H9 (cell line): ENCODE data around the gene CROCC2. TPM values are rescaled to one million over a fixed set of nuclear protein-coding genes. Genes with fewer than 3 reads are reported as not detected.

ENCODE experiments used
- DNase-seq: peaks from one replicate; pipeline ENCODE4 v3.0.0-alpha.2; 2017
- H2AFZ ChIP-seq: one replicate; pipeline ENCODE4 v1.6.1; 2013; ENCODE audit warnings: mild to moderate bottlenecking, low read length, control low read depth, moderate library complexity
- H2AK5ac ChIP-seq: 2 replicates; pipeline ENCODE4 v1.6.1; 2013; ENCODE audit warnings: low read length, control low read depth, mixed read lengths; ENCODE audit not compliant: insufficient read length
- H2BK120ac ChIP-seq: one replicate; pipeline ENCODE4 v1.6.1; 2013; ENCODE audit warnings: low read depth, mild to moderate bottlenecking, low read length, control low read depth, inconsistent platforms; ENCODE audit not compliant: poor library complexity, severe bottlenecking
- H2BK12ac ChIP-seq: 2 replicates; pipeline ENCODE4 v1.6.1; 2013; ENCODE audit warnings: low read length, control low read depth, mixed read lengths, low read depth; ENCODE audit not compliant: insufficient read length
- H2BK15ac ChIP-seq: 2 replicates; pipeline ENCODE4 v1.6.1; 2013; ENCODE audit warnings: low read depth, low read length, control low read depth
- H2BK20ac ChIP-seq: one replicate; pipeline ENCODE4 v1.6.1; 2013; ENCODE audit warnings: low read depth, mild to moderate bottlenecking, low read length, control low read depth, inconsistent platforms; ENCODE audit not compliant: poor library complexity, severe bottlenecking
- H2BK5ac ChIP-seq: 2 replicates; pipeline ENCODE4 v1.6.1; 2013; ENCODE audit warnings: low read length, control low read depth, mixed read lengths; ENCODE audit not compliant: insufficient read length
- H3K14ac ChIP-seq: 2 replicates; pipeline ENCODE4 v1.6.1; 2013; ENCODE audit warnings: low read length, control low read depth; ENCODE audit not compliant: insufficient read depth
- H3K18ac ChIP-seq: 2 replicates; pipeline ENCODE4 v1.6.1; 2013; ENCODE audit warnings: low read depth, mild to moderate bottlenecking, mixed read lengths, low read length, control low read depth; ENCODE audit not compliant: insufficient read length
- H3K23ac ChIP-seq: 2 replicates; pipeline ENCODE4 v1.6.1; 2013; ENCODE audit warnings: low read length, control low read depth, mixed read lengths, low read depth; ENCODE audit not compliant: insufficient read length
- H3K23me2 ChIP-seq: 2 replicates; pipeline ENCODE4 v1.6.1; 2013; ENCODE audit warnings: low read depth, mild to moderate bottlenecking, mixed read lengths, low read length, control low read depth; ENCODE audit not compliant: insufficient read length, poor library complexity, severe bottlenecking
- H3K27ac ChIP-seq: 2 replicates; pipeline ENCODE4 v1.5.1; 2013; ENCODE audit warnings: low read length, control low read depth, mixed read lengths, low read depth; ENCODE audit not compliant: insufficient read length
- H3K27me3 ChIP-seq: 2 replicates; pipeline ENCODE4 v1.6.1; 2013; ENCODE audit warnings: low read length, control low read depth, inconsistent platforms; ENCODE audit not compliant: insufficient read depth
- H3K4ac ChIP-seq: 2 replicates; pipeline ENCODE4 v1.6.1; 2013; ENCODE audit warnings: low read depth, mild to moderate bottlenecking, control low read depth, inconsistent platforms, low read length, moderate library complexity
- H3K4me1 ChIP-seq: 2 replicates; pipeline ENCODE4 v1.6.1; 2013; ENCODE audit warnings: low read length, control low read depth, inconsistent platforms; ENCODE audit not compliant: insufficient read depth
- H3K4me2 ChIP-seq: 2 replicates; pipeline ENCODE4 v1.6.1; 2013; ENCODE audit warnings: low read length, control low read depth, mixed read lengths; ENCODE audit not compliant: insufficient read length, insufficient read depth
- H3K56ac ChIP-seq: 2 replicates; pipeline ENCODE4 v1.6.1; 2013; ENCODE audit warnings: low read depth, mild to moderate bottlenecking, mixed read lengths, low read length, control low read depth; ENCODE audit not compliant: insufficient read length
- H3K79me1 ChIP-seq: 2 replicates; pipeline ENCODE4 v1.6.1; 2013; ENCODE audit warnings: low read depth, mild to moderate bottlenecking, moderate library complexity, low read length, control low read depth, inconsistent platforms; ENCODE audit not compliant: insufficient read depth, poor library complexity, severe bottlenecking
- H3K79me2 ChIP-seq: 2 replicates; pipeline ENCODE4 v1.6.1; 2013; ENCODE audit warnings: low read length, control low read depth, inconsistent platforms; ENCODE audit not compliant: insufficient read depth
- H3K9ac ChIP-seq: 2 replicates; pipeline ENCODE4 v1.6.1; 2013; ENCODE audit warnings: low read length, control low read depth, mixed read lengths; ENCODE audit not compliant: insufficient read length; ENCODE audit errors: extremely low read depth
- H3K9me3 ChIP-seq: one replicate; pipeline ENCODE4 v1.6.1; 2013; ENCODE audit warnings: low read depth, low read length, inconsistent platforms; ENCODE audit not compliant: control insufficient read depth
- H3T11ph ChIP-seq: one replicate; pipeline ENCODE4 v1.6.1; 2013; ENCODE audit warnings: mild to moderate bottlenecking, low read length, control low read depth, inconsistent platforms
- H4K20me1 ChIP-seq: one replicate; pipeline ENCODE4 v1.6.1; 2013; ENCODE audit not compliant: control insufficient read depth, insufficient read length, insufficient read depth
- H4K5ac ChIP-seq: 2 replicates; pipeline ENCODE4 v1.6.1; 2013; ENCODE audit warnings: low read depth, mild to moderate bottlenecking, mixed read lengths, low read length, control low read depth; ENCODE audit not compliant: insufficient read length
- H4K8ac ChIP-seq: replicated peaks from 2 replicates; pipeline ENCODE4 v1.6.1; 2013; ENCODE audit warnings: low read length, control low read depth, mixed read lengths, low read depth; ENCODE audit not compliant: insufficient read length
- H4K91ac ChIP-seq: 2 replicates; pipeline ENCODE4 v1.6.1; 2013; ENCODE audit warnings: low read depth, mild to moderate bottlenecking, moderate library complexity, mixed read lengths, low read length, control low read depth; ENCODE audit not compliant: insufficient read length
- H3K27ac Mint-ChIP-seq, 3 experiments: 2 replicates in 2 of 3; 3 replicates in 1 of 3; pipeline ENCODE4 v1.8.0; 2020 to 2021; ENCODE audit warnings: mixed read lengths in 3 of 3, mild to moderate bottlenecking in 1 of 3, moderate library complexity in 1 of 3
- H3K27me3 Mint-ChIP-seq: 2 replicates; pipeline ENCODE4 v1.8.0; 2021; ENCODE audit warnings: low read depth, mild to moderate bottlenecking, moderate library complexity, mixed read lengths
- H3K36me3 Mint-ChIP-seq, 3 experiments: 2 replicates in 2 of 3; 3 replicates in 1 of 3; pipeline ENCODE4 v1.8.0; 2020 to 2021; ENCODE audit warnings: low read depth in 3 of 3, mixed read lengths in 3 of 3; ENCODE audit not compliant: insufficient read depth in 1 of 3
- H3K4me1 Mint-ChIP-seq, 2 experiments: 2 replicates each; pipeline ENCODE4 v1.8.0; 2020; ENCODE audit warnings: mixed read lengths in 2 of 2
- H3K4me3 Mint-ChIP-seq, 2 experiments: 2 replicates in 1 of 2; 3 replicates in 1 of 2; pipeline ENCODE4 v1.8.0; 2020 to 2021; ENCODE audit warnings: mild to moderate bottlenecking in 2 of 2, mixed read lengths in 2 of 2, moderate library complexity in 1 of 2
- H3K9me3 Mint-ChIP-seq, 2 experiments: 2 replicates in 1 of 2; 3 replicates in 1 of 2; pipeline ENCODE4 v1.8.0; 2020; ENCODE audit warnings: mild to moderate bottlenecking in 2 of 2, mixed read lengths in 2 of 2, moderate library complexity in 1 of 2
- WGBS: extraction: QIAGEN DNeasy Blood & Tissue Kit; methylation state at CpG from one replicate; pipeline ENCODE4 v1.1.7; 2013; ENCODE audit warnings: missing lambda C conversion rate, low lambda C conversion rate, mixed read lengths; ENCODE audit not compliant: insufficient read length; ENCODE audit errors: extremely low coverage; 5-methylcytosine and 5-hydroxymethylcytosine counted together
- total RNA-seq: library from RNA; stranded (reverse); gene quantifications from 2 replicates; pipeline ENCODE4 v1.2.1, GENCODE V29; 2021
- TF ChIP-seq, protein P1 (sequence below): fragments of 200-600 bp; sonication (generic); conservative IDR thresholded peaks from 3 replicates; pipeline ENCODE4 v1.8.0; 2021; ENCODE audit warnings: antibody characterized with exemption, mild to moderate bottlenecking

CROCC2 gene
- total RNA-seq, 1 experiment from 2014 or later = not detected

GRCh38 chr2:240999873-241000541 is 93.9 kb downstream of the CROCC2 start:
- Histone ChIP-seq H3K4me2 (no peak overlapping the region), H4K8ac (no peak overlapping the region), H2BK15ac (no peak overlapping the region), H4K5ac (no peak overlapping the region), H3K4ac (no peak overlapping the region), H3K9me3 (no peaks in the 10 kb centered on the region), H2AK5ac (no peak overlapping the region), H2AFZ (no peak overlapping the region), H2BK5ac (no peak overlapping the region), H3K79me2 (no peaks in the 10 kb centered on the region), H3K27me3 (peaks cover 3% of the 10 kb centered on the region; the same call in 1 of the 2 replicates), H4K91ac (no peak overlapping the region), H3K56ac (no peak overlapping the region), H2BK120ac (no peak overlapping the region), H2BK20ac (no peak overlapping the region), H3T11ph (no peak overlapping the region), H3K4me1 (no peaks in the 10 kb centered on the region), H3K79me1 (no peaks in the 10 kb centered on the region), H3K23me2 (peaks cover 6% of the 10 kb centered on the region), H2BK12ac (no peak overlapping the region), H3K27ac (no peak overlapping the region), H3K23ac (no peak overlapping the region), H3K14ac (no peak overlapping the region), H3K18ac (no peak overlapping the region), H4K20me1 (no peaks in the 10 kb centered on the region), H3K9ac (no peak overlapping the region)
- Mint-ChIP-seq H3K27me3 (peaks cover 48% of the 10 kb centered on the region), H3K4me3 (peak overlapping the region; percentile 49 to 71), H3K27ac (no peak overlapping the region), H3K4me1 (peaks cover 0 to 4% of the 10 kb centered on the region in 2 experiments; a peak in 2 of 4 replicates), H3K9me3 (peaks cover 16 to 19% of the 10 kb centered on the region in 2 experiments), H3K36me3 (peaks cover 2 to 10% (median 4%) of the 10 kb centered on the region in 3 experiments)
- WGBS = no CpG with 5 or more reads among the region's 19 CpGs
- DNase-seq = no peak
- TF ChIP-seq, protein P1, sequence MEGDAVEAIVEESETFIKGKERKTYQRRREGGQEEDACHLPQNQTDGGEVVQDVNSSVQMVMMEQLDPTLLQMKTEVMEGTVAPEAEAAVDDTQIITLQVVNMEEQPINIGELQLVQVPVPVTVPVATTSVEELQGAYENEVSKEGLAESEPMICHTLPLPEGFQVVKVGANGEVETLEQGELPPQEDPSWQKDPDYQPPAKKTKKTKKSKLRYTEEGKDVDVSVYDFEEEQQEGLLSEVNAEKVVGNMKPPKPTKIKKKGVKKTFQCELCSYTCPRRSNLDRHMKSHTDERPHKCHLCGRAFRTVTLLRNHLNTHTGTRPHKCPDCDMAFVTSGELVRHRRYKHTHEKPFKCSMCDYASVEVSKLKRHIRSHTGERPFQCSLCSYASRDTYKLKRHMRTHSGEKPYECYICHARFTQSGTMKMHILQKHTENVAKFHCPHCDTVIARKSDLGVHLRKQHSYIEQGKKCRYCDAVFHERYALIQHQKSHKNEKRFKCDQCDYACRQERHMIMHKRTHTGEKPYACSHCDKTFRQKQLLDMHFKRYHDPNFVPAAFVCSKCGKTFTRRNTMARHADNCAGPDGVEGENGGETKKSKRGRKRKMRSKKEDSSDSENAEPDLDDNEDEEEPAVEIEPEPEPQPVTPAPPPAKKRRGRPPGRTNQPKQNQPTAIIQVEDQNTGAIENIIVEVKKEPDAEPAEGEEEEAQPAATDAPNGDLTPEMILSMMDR = no peak
